BJ (cell line): Measurements from ENCODE around the gene SMYD3. TPM values are rescaled to one million over a fixed set of nuclear protein-coding genes. Genes with fewer than 3 reads are reported as not detected.
"Not testable (repeated sequence)": the region's sequence is repeated elsewhere in the genome, so short reads cannot be mapped to it uniquely, and the experiment has no call there.

Experiments
- CTCF ChIA-PET: fragments of 350-600 bp; formaldehyde crosslinking; extraction: SDS; loops from one replicate; lab custom pipeline; 2021; ENCODE audit warnings: antibody characterized with exemption, inconsistent platforms; lab: Yijun Ruan, JAX
- POLR2A ChIA-PET: fragments of 300-600 bp; sonication (Branson Sonifier 250); formaldehyde crosslinking; extraction: SDS; loops from one replicate; lab custom pipeline; 2021; ENCODE audit warnings: antibody characterized with exemption; lab: Charles Lee
- DNase-seq: peaks from one replicate; pipeline ENCODE4 v3.0.0-alpha.2; 2011; ENCODE audit warnings: low read depth
- H3K27me3 ChIP-seq: 2 replicates; pipeline ENCODE4 v1.6.0; 2011; ENCODE audit warnings: low read length; ENCODE audit not compliant: control insufficient read depth, insufficient read depth
- H3K36me3 ChIP-seq: 2 replicates; pipeline ENCODE4 v1.5.1; 2011; ENCODE audit warnings: low read length; ENCODE audit not compliant: control insufficient read depth, insufficient read depth
- H3K4me3 ChIP-seq: 2 replicates; pipeline ENCODE4 v1.5.1; 2011; ENCODE audit warnings: low read depth, mild to moderate bottlenecking, control low read depth, low read length
- polyA plus RNA-seq: library from polyadenylated mRNA; depleted of rRNA; stranded (reverse); fragments of >200 nt; gene quantifications from 2 replicates; pipeline ENCODE4 v1.2.3, GENCODE V29; 2011
- TF ChIP-seq, protein P1 (sequence below): IDR thresholded peaks from 2 replicates; pipeline ENCODE4 v1.5.1; 2011; ENCODE audit warnings: low read depth, mild to moderate bottlenecking, control low read depth, inconsistent platforms, low read length, moderate library complexity; ENCODE audit not compliant: insufficient read depth

SMYD3 gene
- polyA plus RNA-seq, 1 experiment: 26.1 TPM

DNA sequence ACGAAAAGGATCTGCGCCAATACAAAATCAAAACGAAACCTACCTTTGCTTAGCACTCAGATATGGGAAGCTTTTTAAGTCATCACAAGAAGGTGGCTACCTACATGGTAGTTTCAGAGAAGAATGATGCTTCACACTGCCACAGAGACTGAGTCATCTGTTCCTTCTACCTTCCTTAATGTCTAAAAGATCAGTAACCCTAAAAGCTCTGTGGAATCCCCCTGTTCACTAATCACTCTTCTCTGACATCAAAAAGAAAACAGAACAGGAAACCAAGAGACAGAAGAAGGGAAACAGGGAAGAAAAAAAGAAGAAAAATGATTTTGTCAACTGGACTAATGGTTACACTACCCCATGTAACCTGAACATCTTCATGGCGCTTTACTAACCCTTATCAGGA is 177.2 kb downstream of the SMYD3 start:
- Histone ChIP-seq H3K4me3 (no peak overlapping the region), H3K27me3 (no peaks in the 10 kb centered on the region), H3K36me3 (no peaks in the 10 kb centered on the region)
- no peak for DNase-seq
- ChIA-PET POLR2A (no interaction called here), CTCF (no interaction called here)
- TF ChIP-seq, protein P1, sequence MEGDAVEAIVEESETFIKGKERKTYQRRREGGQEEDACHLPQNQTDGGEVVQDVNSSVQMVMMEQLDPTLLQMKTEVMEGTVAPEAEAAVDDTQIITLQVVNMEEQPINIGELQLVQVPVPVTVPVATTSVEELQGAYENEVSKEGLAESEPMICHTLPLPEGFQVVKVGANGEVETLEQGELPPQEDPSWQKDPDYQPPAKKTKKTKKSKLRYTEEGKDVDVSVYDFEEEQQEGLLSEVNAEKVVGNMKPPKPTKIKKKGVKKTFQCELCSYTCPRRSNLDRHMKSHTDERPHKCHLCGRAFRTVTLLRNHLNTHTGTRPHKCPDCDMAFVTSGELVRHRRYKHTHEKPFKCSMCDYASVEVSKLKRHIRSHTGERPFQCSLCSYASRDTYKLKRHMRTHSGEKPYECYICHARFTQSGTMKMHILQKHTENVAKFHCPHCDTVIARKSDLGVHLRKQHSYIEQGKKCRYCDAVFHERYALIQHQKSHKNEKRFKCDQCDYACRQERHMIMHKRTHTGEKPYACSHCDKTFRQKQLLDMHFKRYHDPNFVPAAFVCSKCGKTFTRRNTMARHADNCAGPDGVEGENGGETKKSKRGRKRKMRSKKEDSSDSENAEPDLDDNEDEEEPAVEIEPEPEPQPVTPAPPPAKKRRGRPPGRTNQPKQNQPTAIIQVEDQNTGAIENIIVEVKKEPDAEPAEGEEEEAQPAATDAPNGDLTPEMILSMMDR: no peak

DNA sequence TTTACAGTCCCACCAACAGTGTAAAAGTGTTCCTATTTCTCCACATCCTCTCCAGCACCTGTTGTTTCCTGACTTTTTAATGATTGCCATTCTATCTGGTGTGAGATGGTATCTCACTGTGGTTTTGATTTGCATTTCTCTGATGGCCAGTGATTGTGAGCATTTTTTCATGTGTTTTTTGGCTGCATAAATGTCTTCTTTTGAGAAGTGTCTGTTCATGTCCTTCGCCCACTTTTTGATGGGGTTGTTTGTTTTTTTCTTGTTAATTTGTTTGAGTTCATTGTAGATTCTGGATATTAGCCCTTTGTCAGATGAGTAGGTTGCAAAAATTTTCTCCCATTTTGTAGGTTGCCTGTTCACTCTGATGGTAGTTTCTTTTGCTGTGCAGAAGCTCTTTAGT is 177.8 kb downstream of the SMYD3 start:
- DNase-seq, H3K36me3 ChIP-seq, CTCF ChIA-PET, POLR2A ChIA-PET, H3K4me3 ChIP-seq, H3K27me3 ChIP-seq: not testable (repeated sequence)

DNA sequence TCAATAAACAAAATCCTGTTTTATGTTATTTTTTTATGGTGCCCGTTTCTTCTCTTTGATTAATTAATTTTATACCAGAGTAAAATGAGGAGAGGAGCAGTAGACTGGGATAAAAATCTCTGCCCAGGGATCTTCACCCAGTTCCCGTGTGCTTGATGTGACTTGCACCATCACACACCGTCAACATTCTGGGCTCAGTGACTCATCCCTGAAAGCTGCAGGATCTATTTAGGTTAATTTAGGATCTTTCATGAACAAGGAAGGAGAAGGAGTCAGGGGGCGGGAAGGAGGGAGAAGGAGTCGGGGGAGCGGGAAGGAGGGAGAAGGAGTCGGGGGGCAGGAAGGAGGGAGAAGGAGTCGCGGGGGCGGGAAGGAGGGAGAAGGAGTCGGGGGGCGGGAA is 182.4 kb downstream of the SMYD3 start:
- Histone ChIP-seq H3K27me3 (no peaks in the 10 kb centered on the region), H3K4me3 (no peak overlapping the region), H3K36me3 (no peaks in the 10 kb centered on the region)
- TF ChIP-seq, protein P1: no peak
- no peak for DNase-seq
- POLR2A ChIA-PET: no interaction called here
- CTCF ChIA-PET: no interaction called here

DNA sequence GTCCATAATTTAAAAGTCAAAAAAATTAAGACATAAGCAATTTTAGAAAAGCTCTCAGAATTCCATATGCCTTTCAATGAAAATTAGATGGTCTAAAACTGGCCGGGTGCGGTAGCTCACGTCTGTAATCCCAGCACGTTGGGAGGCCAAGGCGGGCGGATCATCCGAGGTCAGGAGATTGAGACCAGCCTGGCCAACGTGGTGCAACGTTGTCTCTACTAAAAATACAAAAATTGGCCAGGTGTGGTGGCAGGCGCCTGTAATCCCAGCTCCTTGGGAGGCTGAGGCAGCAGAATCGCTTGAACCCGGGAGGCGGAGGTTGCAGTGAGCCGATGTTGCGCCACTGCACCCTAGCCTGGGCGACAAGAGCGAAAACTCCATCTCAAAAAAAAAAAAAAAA is 183.0 kb downstream of the SMYD3 start:
- H3K4me3 ChIP-seq, H3K27me3 ChIP-seq, H3K36me3 ChIP-seq, DNase-seq, POLR2A ChIA-PET, CTCF ChIA-PET: not testable (repeated sequence)

DNA sequence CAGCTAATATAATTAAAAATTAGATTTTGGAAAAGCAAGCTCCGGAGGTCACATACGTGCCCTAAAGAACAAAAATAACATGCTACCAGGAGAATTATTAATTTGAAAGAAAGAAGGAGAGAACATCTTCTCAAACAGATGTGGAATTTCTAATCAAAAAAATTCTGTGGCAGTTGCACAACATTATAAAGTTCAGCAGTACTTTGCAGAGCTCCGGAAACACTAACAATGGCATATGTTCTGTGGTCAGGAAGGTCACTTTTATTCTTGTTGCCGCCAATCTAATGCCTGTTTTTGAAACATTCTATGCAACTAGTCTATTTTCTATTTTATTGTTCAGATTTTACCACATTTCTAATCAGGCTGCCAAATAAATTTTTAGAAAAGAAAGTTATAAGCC is 186.8 kb downstream of the SMYD3 start:
- no peaks in the 10 kb centered on the region for H3K27me3 ChIP-seq
- no peaks in the 10 kb centered on the region for H3K36me3 ChIP-seq
- TF ChIP-seq, protein P1: no peak
- no peak for DNase-seq
- POLR2A ChIA-PET: interaction anchor here (0.7 kb wide), 1 partner anchor 31 kb away, joined by 6 read pairs; no protein-coding TSS in a partner anchor
- H3K4me3 ChIP-seq: no peak overlapping the region
- CTCF ChIA-PET: interaction anchor here (0.7 to 1.0 kb wide), 3 partner anchors 14 to 1278 kb away, joined by 3 to 4 read pairs (median 3); no protein-coding TSS in a partner anchor

DNA sequence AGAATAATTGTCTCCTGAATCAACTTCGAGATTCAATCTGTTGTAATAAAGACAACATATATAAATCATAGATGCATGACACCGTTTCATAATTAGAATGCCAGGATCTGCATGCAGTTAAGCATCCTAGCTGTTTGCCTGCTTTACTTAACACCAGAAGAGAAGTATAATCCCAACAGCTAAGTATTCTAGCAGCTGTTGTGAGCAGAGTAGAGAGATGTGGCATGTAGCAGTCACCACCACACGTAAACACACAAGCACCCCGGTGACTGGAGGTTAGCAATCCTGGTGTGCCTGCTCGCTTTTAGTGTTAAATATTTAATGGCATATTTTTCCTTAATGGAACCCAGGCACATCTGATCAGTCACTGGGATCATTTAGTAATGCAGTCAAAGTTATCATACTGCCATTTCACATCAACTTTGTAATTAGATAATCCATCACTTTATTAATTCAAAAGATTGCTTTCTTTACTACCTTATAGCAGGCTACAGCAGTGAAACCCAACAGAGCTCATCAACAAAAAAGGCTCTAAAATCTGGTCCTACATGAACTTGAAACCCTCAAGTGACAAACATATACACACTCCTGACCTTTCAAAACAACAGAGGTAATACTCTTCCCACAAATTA is 187.9 kb downstream of the SMYD3 start:
- Histone ChIP-seq H3K4me3 (no peak overlapping the region), H3K36me3 (no peaks in the 10 kb centered on the region), H3K27me3 (no peaks in the 10 kb centered on the region)
- CTCF ChIA-PET: interaction anchor here (1.0 kb wide), 1 partner anchor 16 kb away, joined by 3 read pairs; no protein-coding TSS in a partner anchor
- TF ChIP-seq, protein P1: no peak
- no peak for DNase-seq
- POLR2A ChIA-PET: interaction anchor here (0.6 kb wide), 1 partner anchor 41 kb away, joined by 6 read pairs; no protein-coding TSS in a partner anchor
